H1 (cell line): ENCODE results near the gene PHAX.

Source experiments
- TF ChIP-seq, protein P1 (sequence below): fragments of 300-600 bp; sonication (generic); IDR thresholded peaks from 2 replicates; pipeline ENCODE4 v1.7.1; 2012; ENCODE audit warnings: low read length, moderate library complexity, mild to moderate bottlenecking, inconsistent platforms; ENCODE audit not compliant: insufficient replicate concordance
- TF ChIP-seq, protein P2 (sequence below), 3 experiments: IDR thresholded peaks; 1 replicate in 2 of 3; 2 replicates in 1 of 3; pipeline versions ENCODE4 v1.5.1 to v1.6.1; 2011; ENCODE audit warnings: low read length in 3 of 3, mild to moderate bottlenecking in 3 of 3, inconsistent platforms in 2 of 3, low read depth in 1 of 3, moderate library complexity in 1 of 3; ENCODE audit not compliant: insufficient read depth in 1 of 3; ENCODE audit errors: control extremely low read depth in 1 of 3

DNA sequence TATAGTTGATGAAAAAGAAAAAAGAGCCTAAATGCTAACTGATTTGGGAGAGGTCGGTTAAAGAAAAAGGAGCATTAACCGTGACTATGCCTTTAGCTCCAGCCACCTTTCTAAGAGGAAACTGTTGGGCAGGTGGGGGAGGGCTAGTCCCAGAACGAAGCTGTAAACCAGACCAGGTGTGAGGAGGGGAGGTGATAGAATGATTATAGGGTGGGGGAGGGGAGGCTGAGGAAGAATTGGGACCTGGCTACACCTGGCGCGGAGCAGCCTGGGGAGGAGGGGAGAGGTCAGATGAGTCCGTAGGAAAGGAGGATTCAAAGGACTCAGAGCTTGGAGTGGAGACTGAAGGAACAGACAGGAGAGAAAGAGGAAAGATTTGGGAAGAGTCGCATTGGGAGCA lies 73.4 kb downstream of the PHAX start:
- TF ChIP-seq, protein P1, sequence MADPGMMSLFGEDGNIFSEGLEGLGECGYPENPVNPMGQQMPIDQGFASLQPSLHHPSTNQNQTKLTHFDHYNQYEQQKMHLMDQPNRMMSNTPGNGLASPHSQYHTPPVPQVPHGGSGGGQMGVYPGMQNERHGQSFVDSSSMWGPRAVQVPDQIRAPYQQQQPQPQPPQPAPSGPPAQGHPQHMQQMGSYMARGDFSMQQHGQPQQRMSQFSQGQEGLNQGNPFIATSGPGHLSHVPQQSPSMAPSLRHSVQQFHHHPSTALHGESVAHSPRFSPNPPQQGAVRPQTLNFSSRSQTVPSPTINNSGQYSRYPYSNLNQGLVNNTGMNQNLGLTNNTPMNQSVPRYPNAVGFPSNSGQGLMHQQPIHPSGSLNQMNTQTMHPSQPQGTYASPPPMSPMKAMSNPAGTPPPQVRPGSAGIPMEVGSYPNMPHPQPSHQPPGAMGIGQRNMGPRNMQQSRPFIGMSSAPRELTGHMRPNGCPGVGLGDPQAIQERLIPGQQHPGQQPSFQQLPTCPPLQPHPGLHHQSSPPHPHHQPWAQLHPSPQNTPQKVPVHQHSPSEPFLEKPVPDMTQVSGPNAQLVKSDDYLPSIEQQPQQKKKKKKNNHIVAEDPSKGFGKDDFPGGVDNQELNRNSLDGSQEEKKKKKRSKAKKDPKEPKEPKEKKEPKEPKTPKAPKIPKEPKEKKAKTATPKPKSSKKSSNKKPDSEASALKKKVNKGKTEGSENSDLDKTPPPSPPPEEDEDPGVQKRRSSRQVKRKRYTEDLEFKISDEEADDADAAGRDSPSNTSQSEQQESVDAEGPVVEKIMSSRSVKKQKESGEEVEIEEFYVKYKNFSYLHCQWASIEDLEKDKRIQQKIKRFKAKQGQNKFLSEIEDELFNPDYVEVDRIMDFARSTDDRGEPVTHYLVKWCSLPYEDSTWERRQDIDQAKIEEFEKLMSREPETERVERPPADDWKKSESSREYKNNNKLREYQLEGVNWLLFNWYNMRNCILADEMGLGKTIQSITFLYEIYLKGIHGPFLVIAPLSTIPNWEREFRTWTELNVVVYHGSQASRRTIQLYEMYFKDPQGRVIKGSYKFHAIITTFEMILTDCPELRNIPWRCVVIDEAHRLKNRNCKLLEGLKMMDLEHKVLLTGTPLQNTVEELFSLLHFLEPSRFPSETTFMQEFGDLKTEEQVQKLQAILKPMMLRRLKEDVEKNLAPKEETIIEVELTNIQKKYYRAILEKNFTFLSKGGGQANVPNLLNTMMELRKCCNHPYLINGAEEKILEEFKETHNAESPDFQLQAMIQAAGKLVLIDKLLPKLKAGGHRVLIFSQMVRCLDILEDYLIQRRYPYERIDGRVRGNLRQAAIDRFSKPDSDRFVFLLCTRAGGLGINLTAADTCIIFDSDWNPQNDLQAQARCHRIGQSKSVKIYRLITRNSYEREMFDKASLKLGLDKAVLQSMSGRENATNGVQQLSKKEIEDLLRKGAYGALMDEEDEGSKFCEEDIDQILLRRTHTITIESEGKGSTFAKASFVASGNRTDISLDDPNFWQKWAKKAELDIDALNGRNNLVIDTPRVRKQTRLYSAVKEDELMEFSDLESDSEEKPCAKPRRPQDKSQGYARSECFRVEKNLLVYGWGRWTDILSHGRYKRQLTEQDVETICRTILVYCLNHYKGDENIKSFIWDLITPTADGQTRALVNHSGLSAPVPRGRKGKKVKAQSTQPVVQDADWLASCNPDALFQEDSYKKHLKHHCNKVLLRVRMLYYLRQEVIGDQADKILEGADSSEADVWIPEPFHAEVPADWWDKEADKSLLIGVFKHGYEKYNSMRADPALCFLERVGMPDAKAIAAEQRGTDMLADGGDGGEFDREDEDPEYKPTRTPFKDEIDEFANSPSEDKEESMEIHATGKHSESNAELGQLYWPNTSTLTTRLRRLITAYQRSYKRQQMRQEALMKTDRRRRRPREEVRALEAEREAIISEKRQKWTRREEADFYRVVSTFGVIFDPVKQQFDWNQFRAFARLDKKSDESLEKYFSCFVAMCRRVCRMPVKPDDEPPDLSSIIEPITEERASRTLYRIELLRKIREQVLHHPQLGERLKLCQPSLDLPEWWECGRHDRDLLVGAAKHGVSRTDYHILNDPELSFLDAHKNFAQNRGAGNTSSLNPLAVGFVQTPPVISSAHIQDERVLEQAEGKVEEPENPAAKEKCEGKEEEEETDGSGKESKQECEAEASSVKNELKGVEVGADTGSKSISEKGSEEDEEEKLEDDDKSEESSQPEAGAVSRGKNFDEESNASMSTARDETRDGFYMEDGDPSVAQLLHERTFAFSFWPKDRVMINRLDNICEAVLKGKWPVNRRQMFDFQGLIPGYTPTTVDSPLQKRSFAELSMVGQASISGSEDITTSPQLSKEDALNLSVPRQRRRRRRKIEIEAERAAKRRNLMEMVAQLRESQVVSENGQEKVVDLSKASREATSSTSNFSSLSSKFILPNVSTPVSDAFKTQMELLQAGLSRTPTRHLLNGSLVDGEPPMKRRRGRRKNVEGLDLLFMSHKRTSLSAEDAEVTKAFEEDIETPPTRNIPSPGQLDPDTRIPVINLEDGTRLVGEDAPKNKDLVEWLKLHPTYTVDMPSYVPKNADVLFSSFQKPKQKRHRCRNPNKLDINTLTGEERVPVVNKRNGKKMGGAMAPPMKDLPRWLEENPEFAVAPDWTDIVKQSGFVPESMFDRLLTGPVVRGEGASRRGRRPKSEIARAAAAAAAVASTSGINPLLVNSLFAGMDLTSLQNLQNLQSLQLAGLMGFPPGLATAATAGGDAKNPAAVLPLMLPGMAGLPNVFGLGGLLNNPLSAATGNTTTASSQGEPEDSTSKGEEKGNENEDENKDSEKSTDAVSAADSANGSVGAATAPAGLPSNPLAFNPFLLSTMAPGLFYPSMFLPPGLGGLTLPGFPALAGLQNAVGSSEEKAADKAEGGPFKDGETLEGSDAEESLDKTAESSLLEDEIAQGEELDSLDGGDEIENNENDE, result no peak
- TF ChIP-seq, protein P2, sequence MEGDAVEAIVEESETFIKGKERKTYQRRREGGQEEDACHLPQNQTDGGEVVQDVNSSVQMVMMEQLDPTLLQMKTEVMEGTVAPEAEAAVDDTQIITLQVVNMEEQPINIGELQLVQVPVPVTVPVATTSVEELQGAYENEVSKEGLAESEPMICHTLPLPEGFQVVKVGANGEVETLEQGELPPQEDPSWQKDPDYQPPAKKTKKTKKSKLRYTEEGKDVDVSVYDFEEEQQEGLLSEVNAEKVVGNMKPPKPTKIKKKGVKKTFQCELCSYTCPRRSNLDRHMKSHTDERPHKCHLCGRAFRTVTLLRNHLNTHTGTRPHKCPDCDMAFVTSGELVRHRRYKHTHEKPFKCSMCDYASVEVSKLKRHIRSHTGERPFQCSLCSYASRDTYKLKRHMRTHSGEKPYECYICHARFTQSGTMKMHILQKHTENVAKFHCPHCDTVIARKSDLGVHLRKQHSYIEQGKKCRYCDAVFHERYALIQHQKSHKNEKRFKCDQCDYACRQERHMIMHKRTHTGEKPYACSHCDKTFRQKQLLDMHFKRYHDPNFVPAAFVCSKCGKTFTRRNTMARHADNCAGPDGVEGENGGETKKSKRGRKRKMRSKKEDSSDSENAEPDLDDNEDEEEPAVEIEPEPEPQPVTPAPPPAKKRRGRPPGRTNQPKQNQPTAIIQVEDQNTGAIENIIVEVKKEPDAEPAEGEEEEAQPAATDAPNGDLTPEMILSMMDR (IDR thresholded peaks at IDR 0.05; ENCODE audit: control extremely low read depth in 1 of 3, insufficient read depth in 1 of 3, low read depth in 1 of 3, low read length in 3 of 3), result no peak
